IMR-90 (cell line): ENCODE data around the gene DPYD. TPM values are rescaled to one million over a fixed set of nuclear protein-coding genes. Genes with fewer than 3 reads are reported as not detected.

ENCODE experiments used
- ATAC-seq: fragments of 200-7000 bp; cut with Tn5 transposase; 2 replicates; pipeline ENCODE4 v1.9.1; 2020; ENCODE audit warnings: low read depth, mild to moderate bottlenecking, moderate library complexity
- BruUV-seq: library from RNA; stranded (reverse); fragments of 400-500 nt; replicated peaks from 2 replicates; lab custom pipeline; 2021; lab: Mats Ljungman, UMichigan
- CTCF ChIA-PET: fragments of 300-600 bp; formaldehyde crosslinking; extraction: SDS; loops from one replicate; lab custom pipeline; 2021; ENCODE audit warnings: antibody characterized with exemption; lab: Yijun Ruan, JAX
- POLR2A ChIA-PET: fragments of 300-600 bp; sonication (Branson Sonifier 250); formaldehyde crosslinking; loops from one replicate; lab custom pipeline; 2022; ENCODE audit warnings: antibody characterized with exemption; ENCODE audit not compliant: unreplicated experiment; lab: Charles Lee
- DNase-seq: peaks from one replicate; pipeline ENCODE4 v3.0.0; 2013
- H2AFZ ChIP-seq: replicated peaks from 2 replicates; pipeline ENCODE3; 2013; ENCODE audit warnings: low read length, mild to moderate bottlenecking; ENCODE audit not compliant: poor library complexity
- H2AK5ac ChIP-seq: 2 replicates; pipeline ENCODE4 v1.6.1; 2013; ENCODE audit warnings: low read depth, low read length, inconsistent platforms
- H2AK9ac ChIP-seq: replicated peaks from 2 replicates; pipeline ENCODE3; 2013; ENCODE audit warnings: mild to moderate bottlenecking, low read depth, low read length, moderate library complexity; ENCODE audit not compliant: poor library complexity
- H2BK120ac ChIP-seq: 2 replicates; pipeline ENCODE4 v1.6.1; 2013; ENCODE audit warnings: low read depth, low read length, inconsistent platforms
- H2BK15ac ChIP-seq: 3 replicates; pipeline ENCODE4 v1.6.1; 2013; ENCODE audit warnings: low read depth, low read length, inconsistent platforms
- H2BK20ac ChIP-seq: 2 replicates; pipeline ENCODE4 v1.6.1; 2013; ENCODE audit warnings: low read depth, mild to moderate bottlenecking, inconsistent platforms, low read length, moderate library complexity
- H2BK5ac ChIP-seq: 2 replicates; pipeline ENCODE4 v1.6.1; 2013; ENCODE audit warnings: mild to moderate bottlenecking, low read depth, low read length, inconsistent platforms; ENCODE audit not compliant: poor library complexity, severe bottlenecking
- H3K14ac ChIP-seq: replicated peaks from 2 replicates; pipeline ENCODE4 v1.6.1; 2013; ENCODE audit warnings: low read depth, low read length, inconsistent platforms
- H3K18ac ChIP-seq: 2 replicates; pipeline ENCODE4 v1.6.1; 2013; ENCODE audit warnings: low read depth, low read length, control low read depth
- H3K23ac ChIP-seq: 2 replicates; pipeline ENCODE4 v1.6.1; 2013; ENCODE audit warnings: low read depth, low read length, inconsistent platforms
- H3K27ac ChIP-seq: 2 replicates; pipeline ENCODE4 v1.5.1; 2013; ENCODE audit warnings: mild to moderate bottlenecking, control low read depth, low read length; ENCODE audit not compliant: insufficient read depth
- H3K27me3 ChIP-seq: 2 replicates; pipeline ENCODE4 v1.6.1; 2013; ENCODE audit warnings: low read length; ENCODE audit not compliant: control insufficient read depth, insufficient read depth
- H3K36me3 ChIP-seq: 2 replicates; pipeline ENCODE4 v1.6.1; 2013; ENCODE audit warnings: low read length, mixed read lengths; ENCODE audit not compliant: control insufficient read depth, insufficient read depth
- H3K4ac ChIP-seq: 2 replicates; pipeline ENCODE4 v1.6.1; 2013; ENCODE audit warnings: low read depth, low read length, inconsistent platforms
- H3K4me1 ChIP-seq: 2 replicates; pipeline ENCODE4 v1.6.1; 2013; ENCODE audit warnings: low read length, mixed read lengths; ENCODE audit not compliant: control insufficient read depth, insufficient read depth
- H3K4me2 ChIP-seq: 2 replicates; pipeline ENCODE4 v1.6.1; 2013; ENCODE audit warnings: low read depth, mild to moderate bottlenecking, control low read depth, low read length, moderate library complexity
- H3K4me3 ChIP-seq: 2 replicates; pipeline ENCODE4 v1.5.1; 2013; ENCODE audit warnings: low read depth, mild to moderate bottlenecking, control low read depth, low read length, moderate library complexity; ENCODE audit not compliant: insufficient read depth
- H3K56ac ChIP-seq: 2 replicates; pipeline ENCODE4 v1.6.1; 2013; ENCODE audit warnings: low read length, inconsistent platforms; ENCODE audit not compliant: insufficient read depth; ENCODE audit errors: extremely low read depth
- H3K79me1 ChIP-seq, 2 experiments: 2 replicates each; pipeline ENCODE4 v1.6.1; 2013; ENCODE audit warnings: low read length in 2 of 2, inconsistent platforms in 1 of 2, low read depth in 1 of 2
- H3K9ac ChIP-seq: 2 replicates; pipeline ENCODE4 v1.6.1; 2013; ENCODE audit warnings: low read depth, low read length, control low read depth
- H3K9me1 ChIP-seq: 2 replicates; pipeline ENCODE4 v1.6.1; 2013; ENCODE audit warnings: low read length, inconsistent platforms; ENCODE audit not compliant: insufficient read depth
- H3K9me3 ChIP-seq: 2 replicates; pipeline ENCODE4 v1.6.1; 2013; ENCODE audit warnings: low read length; ENCODE audit not compliant: control insufficient read depth, insufficient read depth
- H4K20me1 ChIP-seq: 2 replicates; pipeline ENCODE4 v1.6.1; 2013; ENCODE audit warnings: low read length, inconsistent platforms; ENCODE audit not compliant: insufficient read depth
- H4K5ac ChIP-seq: 2 replicates; pipeline ENCODE4 v1.6.1; 2013; ENCODE audit warnings: mild to moderate bottlenecking, low read depth, low read length, control low read depth
- H4K8ac ChIP-seq, 2 experiments: 2 replicates each; pipeline ENCODE4 v1.6.1; 2013; ENCODE audit warnings: low read depth in 2 of 2, low read length in 2 of 2, control low read depth in 1 of 2, inconsistent platforms in 1 of 2
- H4K91ac ChIP-seq: 2 replicates; pipeline ENCODE4 v1.6.1; 2013; ENCODE audit warnings: low read depth, low read length, inconsistent platforms; ENCODE audit not compliant: insufficient read depth
- CTCF ChIP-seq: conservative IDR thresholded peaks from 2 replicates; pipeline ENCODE4 v1.5.1; 2012; ENCODE audit warnings: mild to moderate bottlenecking, low read depth, low read length, improper control_type of control experiment
- FOS ChIP-seq: fragments of 150-350 bp; IDR thresholded peaks from 2 replicates; pipeline ENCODE4 v1.6.1; 2016; ENCODE audit warnings: low read depth, low read length
- MAZ ChIP-seq: IDR thresholded peaks from 2 replicates; pipeline ENCODE4 v1.6.1; 2012; ENCODE audit warnings: low read depth, mild to moderate bottlenecking, low read length, improper control_type of control experiment, moderate library complexity, borderline replicate concordance
- MXI1 ChIP-seq: IDR thresholded peaks from 2 replicates; pipeline ENCODE4 v1.6.1; 2012; ENCODE audit warnings: low read depth, mild to moderate bottlenecking, low read length, moderate library complexity, borderline replicate concordance
- NFE2L2 ChIP-seq: fragments of 150-350 bp; IDR thresholded peaks from 2 replicates; pipeline ENCODE4 v1.6.1; 2016; ENCODE audit warnings: low read depth, mild to moderate bottlenecking, low read length
- POLR2A ChIP-seq: IDR thresholded peaks from 2 replicates; pipeline ENCODE4 v1.6.1; 2012; ENCODE audit warnings: mild to moderate bottlenecking, low read depth, low read length
- RAD21 ChIP-seq: IDR thresholded peaks from 2 replicates; pipeline ENCODE4 v1.6.1; 2012; ENCODE audit warnings: low read length, improper control_type of control experiment
- RCOR1 ChIP-seq: IDR thresholded peaks from 2 replicates; pipeline ENCODE4 v1.6.1; 2012; ENCODE audit warnings: mild to moderate bottlenecking, low read length, improper control_type of control experiment; ENCODE audit not compliant: insufficient replicate concordance
- RFX5 ChIP-seq: IDR thresholded peaks from 2 replicates; pipeline ENCODE4 v1.8.0; 2012; ENCODE audit warnings: low read depth, mild to moderate bottlenecking, low read length, moderate library complexity
- SMC3 ChIP-seq: fragments of 150-350 bp; IDR thresholded peaks from 2 replicates; pipeline ENCODE4 v1.6.1; 2016; ENCODE audit warnings: low read depth, mild to moderate bottlenecking, antibody characterized with exemption, low read length, moderate library complexity
- USF2 ChIP-seq: fragments of 150-350 bp; IDR thresholded peaks from 2 replicates; pipeline ENCODE4 v1.6.1; 2017; ENCODE audit warnings: mild to moderate bottlenecking, antibody characterized with exemption, low read length, low read depth
- WGBS, 2 experiments: methylation state at CpG; one replicate each; pipeline versions ENCODE4 v1.1.5 to v1.1.7; 2013; ENCODE audit warnings: missing lambda C conversion rate in 2 of 2; ENCODE audit not compliant: insufficient read length in 1 of 2; ENCODE audit errors: extremely low coverage in 2 of 2; 5-methylcytosine and 5-hydroxymethylcytosine counted together
- dilution Hi-C: fragments of 300-500 bp; cut with HindIII; formaldehyde crosslinking; loops from one replicate; pipeline ENCODE4 v1.14.3; 2018; ENCODE audit warnings: low sequenced_read_pairs; ENCODE audit not compliant: unreplicated experiment
- in situ Hi-C: fragments of 300-500 bp; cut with MboI; formaldehyde crosslinking; loops from 3 replicates; pipeline ENCODE4 v1.14.3; 2019; ENCODE audit warnings: low sequenced_read_pairs, inconsistent platforms, mixed read lengths
- intact Hi-C: fragments of 100-400 bp; cut with micrococcal nuclease; formaldehyde crosslinking; loops from 2 replicates; pipeline ENCODE4 v1.10.0; 2022
- polyA plus RNA-seq, 3 experiments: library from polyadenylated mRNA; depleted of rRNA; stranded (reverse); fragments of >200 nt; gene quantifications; 2 replicates each; pipeline ENCODE4 v1.2.3, GENCODE V29; 2012; ENCODE audit warnings: low replicate concordance in 1 of 3
- total RNA-seq: library from RNA; depleted of rRNA; stranded (reverse); fragments of >200 nt; gene quantifications from 2 replicates; pipeline ENCODE4 v1.2.3, GENCODE V29; 2012
- TF ChIP-seq, protein P1 (sequence below): fragments of 150-350 bp; IDR thresholded peaks from 2 replicates; pipeline ENCODE4 v1.6.1; 2016; ENCODE audit warnings: low read depth, mild to moderate bottlenecking, low read length, moderate library complexity, borderline replicate concordance

The DPYD gene
- total and polyA plus RNA-seq, 2 of the 4 experiments (the other 2 are of a cell fraction), result 9.3 to 47.3 TPM

GRCh38 chr1:97372531-97372930, 548.3 kb downstream of the DPYD start:
- Histone ChIP-seq H2AFZ (no peak overlapping the region), H3K27ac (no peak overlapping the region), H3K9ac (no peak overlapping the region), H3K56ac (no peak overlapping the region), H3K27me3 (no peaks in the 10 kb centered on the region), H2BK15ac (no peak overlapping the region), H3K9me3 (no peaks in the 10 kb centered on the region), H3K23ac (no peak overlapping the region), H3K79me1 (no peaks in the 10 kb centered on the region), H3K4me1 (peaks cover 2% of the 10 kb centered on the region; the same call in 1 of the 2 replicates), H3K4me2 (no peak overlapping the region), H4K91ac (no peak overlapping the region), H3K9me1 (peaks cover under 1% of the 10 kb centered on the region), H2AK5ac (no peak overlapping the region), H3K36me3 (no peaks in the 10 kb centered on the region), H4K8ac (no peak overlapping the region), H4K20me1 (no peaks in the 10 kb centered on the region), H2BK5ac (no peak overlapping the region), H2BK20ac (no peak overlapping the region), H3K14ac (no peak overlapping the region), H3K4me3 (no peak overlapping the region), H2AK9ac (no peak overlapping the region), H2BK120ac (no peak overlapping the region), H3K18ac (no peak overlapping the region), H3K4ac (no peak overlapping the region), H4K5ac (no peak overlapping the region)
- no TSS peak for BruUV-seq
- WGBS, 2 experiments, result no CpG with 5 or more reads among the region's 1 CpG
- ChIA-PET POLR2A (no interaction called here), CTCF (no interaction called here)
- dilution Hi-C loops (no loop called here), in situ Hi-C loops (no loop called here), intact Hi-C loops (no loop called here)
- ATAC-seq (no peak), DNase-seq (no peak)
- TF ChIP-seq CTCF, result no peak
- TF ChIP-seq RCOR1, result no peak
- no peak for TF ChIP-seq USF2
- TF ChIP-seq MXI1, result no peak
- TF ChIP-seq POLR2A, result no peak
- TF ChIP-seq SMC3, result no peak
- no peak for TF ChIP-seq RAD21
- TF ChIP-seq FOS, result no peak
- TF ChIP-seq, protein P1, sequence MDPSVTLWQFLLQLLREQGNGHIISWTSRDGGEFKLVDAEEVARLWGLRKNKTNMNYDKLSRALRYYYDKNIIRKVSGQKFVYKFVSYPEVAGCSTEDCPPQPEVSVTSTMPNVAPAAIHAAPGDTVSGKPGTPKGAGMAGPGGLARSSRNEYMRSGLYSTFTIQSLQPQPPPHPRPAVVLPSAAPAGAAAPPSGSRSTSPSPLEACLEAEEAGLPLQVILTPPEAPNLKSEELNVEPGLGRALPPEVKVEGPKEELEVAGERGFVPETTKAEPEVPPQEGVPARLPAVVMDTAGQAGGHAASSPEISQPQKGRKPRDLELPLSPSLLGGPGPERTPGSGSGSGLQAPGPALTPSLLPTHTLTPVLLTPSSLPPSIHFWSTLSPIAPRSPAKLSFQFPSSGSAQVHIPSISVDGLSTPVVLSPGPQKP, result no peak
- no peak for TF ChIP-seq RFX5
- TF ChIP-seq MAZ, result no peak
- TF ChIP-seq NFE2L2, result no peak
